Endothelial cell of umbilical vein (primary cell): ENCODE data around the gene RET. TPM values are rescaled to one million over a fixed set of nuclear protein-coding genes. Genes with fewer than 3 reads are reported as not detected.

Source experiments
- BruUV-seq: library from RNA; stranded (reverse); fragments of 400-500 nt; replicated peaks from 2 replicates; lab custom pipeline; 2021; lab: Mats Ljungman, UMichigan
- CTCF ChIA-PET: fragments of 300-600, 350-600 bp; sonication (Branson Sonifier 250); formaldehyde crosslinking; loops from one replicate; lab custom pipeline; 2021; ENCODE audit warnings: antibody characterized with exemption, inconsistent platforms; lab: Charles Lee
- POLR2A ChIA-PET: fragments of 300-600, 350-600 bp; sonication (Branson Sonifier 250); formaldehyde crosslinking; loops from one replicate; lab custom pipeline; 2021; ENCODE audit warnings: antibody characterized with exemption, inconsistent platforms; lab: Charles Lee
- DNase-seq: peaks from one replicate; pipeline ENCODE4 v3.0.0-alpha.2; 2011; ENCODE audit warnings: low read depth, low spot score
- FAIRE-seq: peaks from 2 replicates; lab custom pipeline; 2011; peaks lifted over from hg19 to GRCh38; lab: Jason Lieb, UNC
- H2AFZ ChIP-seq: 2 replicates; pipeline ENCODE4 v1.6.0; 2012; ENCODE audit warnings: low read depth, low read length, control low read depth, inconsistent platforms
- H3K27ac ChIP-seq: 2 replicates; pipeline ENCODE4 v1.5.1; 2011; ENCODE audit warnings: low read depth, mild to moderate bottlenecking, control low read depth, low read length, moderate library complexity; ENCODE audit not compliant: insufficient read depth
- H3K27me3 ChIP-seq, 2 experiments: 2 replicates each; pipeline versions ENCODE4 v1.6.0 to v1.6.1; 2011; ENCODE audit warnings: low read length in 2 of 2, mixed read lengths in 1 of 2; ENCODE audit not compliant: control insufficient read depth in 2 of 2, insufficient read depth in 2 of 2
- H3K36me3 ChIP-seq, 2 experiments: 2 replicates in 1 of 2; 3 replicates in 1 of 2; pipeline ENCODE4 v1.5.1; 2011; ENCODE audit warnings: low read length in 2 of 2, mild to moderate bottlenecking in 1 of 2, moderate library complexity in 1 of 2; ENCODE audit not compliant: control insufficient read depth in 2 of 2, insufficient read depth in 2 of 2; ENCODE audit errors: extremely low read depth in 1 of 2
- H3K4me1 ChIP-seq: 3 replicates; pipeline ENCODE4 v1.5.1; 2011; ENCODE audit warnings: mild to moderate bottlenecking, low read length; ENCODE audit not compliant: control insufficient read depth, insufficient read depth; ENCODE audit errors: extremely low read depth
- H3K4me2 ChIP-seq: 2 replicates; pipeline ENCODE4 v1.6.1; 2011; ENCODE audit warnings: low read length, control low read depth, mixed read lengths; ENCODE audit not compliant: insufficient read depth
- H3K4me3 ChIP-seq, 3 experiments: fragments of 200-600 bp in 1 of 3; sonication (generic), shearing (Covaris generic) in 1 of 3; replicated peaks in 1 of 3; 2 replicates each; pipeline ENCODE4 v1.5.1; 2011 to 2016; ENCODE audit warnings: control low read depth in 3 of 3, low read length in 3 of 3, mild to moderate bottlenecking in 2 of 3, inconsistent platforms in 1 of 3, low read depth in 1 of 3, moderate library complexity in 1 of 3; ENCODE audit not compliant: insufficient read depth in 1 of 3
- H3K79me2 ChIP-seq: 2 replicates; pipeline ENCODE4 v1.6.0; 2012; ENCODE audit warnings: low read length, inconsistent platforms; ENCODE audit not compliant: control insufficient read depth, insufficient read depth
- H3K9ac ChIP-seq: replicated peaks from 2 replicates; pipeline ENCODE3; 2011; ENCODE audit warnings: low read length, control low read depth; ENCODE audit not compliant: insufficient read depth; ENCODE audit errors: extremely low read depth
- H3K9me1 ChIP-seq: replicated peaks from 3 replicates; pipeline ENCODE4 v1.6.0; 2011; ENCODE audit warnings: mild to moderate bottlenecking, low read length; ENCODE audit not compliant: control insufficient read depth, insufficient read depth; ENCODE audit errors: extremely low read depth
- H3K9me3 ChIP-seq: replicated peaks from 2 replicates; pipeline ENCODE4 v1.5.1; 2012; ENCODE audit warnings: low read length, inconsistent platforms; ENCODE audit not compliant: control insufficient read depth, insufficient read depth
- H4K20me1 ChIP-seq: replicated peaks from 2 replicates; pipeline ENCODE3; 2011; ENCODE audit warnings: mild to moderate bottlenecking, low read length; ENCODE audit not compliant: control insufficient read depth, insufficient read depth; ENCODE audit errors: extremely low read depth
- CTCF ChIP-seq, 2 donors: IDR thresholded peaks; 1 replicate in 1 of 2; 2 replicates in 1 of 2; pipeline ENCODE4 v1.5.1; 2011; ENCODE audit warnings: low read length in 2 of 2, mild to moderate bottlenecking in 2 of 2, moderate library complexity in 2 of 2, control low read depth in 1 of 2, inconsistent platforms in 1 of 2, low read depth in 1 of 2; ENCODE audit not compliant: insufficient read depth in 1 of 2; ENCODE audit errors: extremely low read depth in 1 of 2
- EZH2 ChIP-seq: IDR thresholded peaks from 2 replicates; pipeline ENCODE4 v1.6.1; 2012; ENCODE audit warnings: borderline replicate concordance, low read depth, mild to moderate bottlenecking, moderate library complexity, low read length, inconsistent platforms; ENCODE audit not compliant: severe bottlenecking
- FOS ChIP-seq: IDR thresholded peaks from 2 replicates; pipeline ENCODE4 v1.6.1; 2011; ENCODE audit warnings: mild to moderate bottlenecking, low read length, moderate library complexity, borderline replicate concordance; ENCODE audit not compliant: insufficient read depth
- GATA2 ChIP-seq: IDR thresholded peaks from 2 replicates; pipeline ENCODE4 v1.7.0; 2011; ENCODE audit warnings: low read depth, mild to moderate bottlenecking, moderate library complexity, mixed read lengths, low read length; ENCODE audit not compliant: insufficient read length, insufficient read depth
- JUN ChIP-seq: IDR thresholded peaks from 2 replicates; pipeline ENCODE4 v1.6.1; 2011; ENCODE audit warnings: borderline replicate concordance, low read depth; ENCODE audit not compliant: insufficient read length, insufficient read depth
- MAX ChIP-seq: IDR thresholded peaks from 2 replicates; pipeline ENCODE4 v1.6.1; 2011; ENCODE audit not compliant: insufficient read depth, insufficient read length
- MYC ChIP-seq: IDR thresholded peaks from one replicate; pipeline ENCODE4 v1.6.1; 2011; ENCODE audit warnings: mild to moderate bottlenecking, low read depth, low read length
- POLR2A ChIP-seq: IDR thresholded peaks from 2 replicates; pipeline ENCODE4 v1.6.1; 2012; ENCODE audit warnings: low read depth, mild to moderate bottlenecking, control low read depth, low read length
- POLR2AphosphoS5 ChIP-seq: IDR thresholded peaks from 2 replicates; pipeline ENCODE4 v1.6.1; 2012; ENCODE audit warnings: low read depth, mild to moderate bottlenecking, control low read depth, low read length, moderate library complexity; ENCODE audit not compliant: insufficient read depth
- dilution Hi-C: fragments of 300-500 bp; cut with MboI; formaldehyde crosslinking; loops from one replicate; pipeline ENCODE4 v1.15.0; 2019; ENCODE audit warnings: low sequenced_read_pairs; ENCODE audit not compliant: extremely low pct_ligation_motif_present
- intact Hi-C: fragments of 100-400 bp; cut with micrococcal nuclease; formaldehyde crosslinking; loops from one replicate; pipeline ENCODE4 v1.10.0; 2022
- polyA plus RNA-seq, 4 experiments: library from polyadenylated mRNA; depleted of rRNA in 3 of 4; stranded (reverse) in 3 of 4; unstranded in 1 of 4; fragments of >200 nt; gene quantifications; 2 replicates each; pipeline versions ENCODE4 v1.2.1 to v1.2.3, GENCODE V29; 2011 to 2012; ENCODE audit warnings: missing spikeins in 1 of 4
- total RNA-seq: library from RNA; stranded (reverse); gene quantifications from 2 replicates; pipeline ENCODE4 v1.2.3, GENCODE V29; 2021

The RET gene
- total and polyA plus RNA-seq, 2 donors (not counting 3 experiments of a cell fraction or from before 2014, with no cell fraction given) = 0.04 to 0.22 TPM

- Histone ChIP-seq H3K4me2 (no peak overlapping the region), H3K27me3 (peaks cover 6 to 10% of the 10 kb centered on the region in 2 experiments), H3K4me3 (no peak overlapping the region), H3K36me3 (no peaks in the 10 kb centered on the region), H3K9me3 (no peaks in the 10 kb centered on the region), H2AFZ (no peak overlapping the region), H3K79me2 (no peaks in the 10 kb centered on the region), H3K9me1 (no peaks in the 10 kb centered on the region), H3K9ac (no peak overlapping the region), H3K27ac (no peak overlapping the region), H4K20me1 (no peaks in the 10 kb centered on the region), H3K4me1 (no peaks in the 10 kb centered on the region)
- ChIA-PET POLR2A (no interaction called here), CTCF (interaction anchor here (0.8 kb wide), 1 partner anchor 8 kb away, joined by 3 read pairs; no protein-coding TSS in a partner anchor)
- no peak for DNase-seq
- no peak for FAIRE-seq
- BruUV-seq = no TSS peak
- dilution Hi-C loops (no loop called here), intact Hi-C loops (no loop called here)
- no peak for TF ChIP-seq MYC
- no peak for TF ChIP-seq POLR2A
- no peak for TF ChIP-seq FOS
- TF ChIP-seq JUN = no peak
- TF ChIP-seq MAX = no peak
- no peak for TF ChIP-seq EZH2
- no peak for TF ChIP-seq GATA2
- no peak for TF ChIP-seq POLR2AphosphoS5
- no peak for TF ChIP-seq CTCF (IDR thresholded peaks at IDR 0.05; ENCODE audit: extremely low read depth in 1 of 2, insufficient read depth in 1 of 2, low read depth in 1 of 2, low read length in 2 of 2)
Observed at GRCh38 chr10:43071865-43072650, 4.8 kb upstream of the RET start.
